ENCODE data around the gene LIG1.

- TF ChIP-seq POLR2A (IDR thresholded peaks at IDR 0.05), result no peak
- TF ChIP-seq CTCF (IDR thresholded peaks at IDR 0.05), result no peak
- no peak for TF ChIP-seq POLR2AphosphoS5 (IDR thresholded peaks at IDR 0.05)
Measured at GRCh38 chr19:48169578-48169938, 586 bp downstream of the LIG1 start.
